GM23338 (cell line): ENCODE data around the gene GDPD5. TPM values are rescaled to one million over a fixed set of nuclear protein-coding genes. Genes with fewer than 3 reads are reported as not detected.

Experiments
- ATAC-seq: fragments of 200-7000 bp; cut with Tn5 transposase; 3 replicates; pipeline ENCODE4 v1.9.1; 2020
- DNase-seq: peaks from one replicate; pipeline ENCODE4 v3.0.0-alpha.2; 2015; ENCODE audit warnings: low spot score
- H2AFZ ChIP-seq: fragments of 200-600 bp; sonication (generic); 2 replicates; pipeline ENCODE4 v1.8.0; 2016; ENCODE audit warnings: antibody characterized with exemption, mild to moderate bottlenecking, moderate library complexity
- H3F3A ChIP-seq: fragments of 200-600 bp; sonication (generic); replicated peaks from 2 replicates; pipeline ENCODE4 v1.8.0; 2017; ENCODE audit warnings: antibody characterized with exemption, mixed run types, low read depth
- H3K27ac ChIP-seq: fragments of 200-600 bp; sonication (generic); 2 replicates; pipeline ENCODE4 v1.6.1; 2016; ENCODE audit warnings: low read depth
- H3K27me3 ChIP-seq: fragments of 200-600 bp; sonication (generic); 2 replicates; pipeline ENCODE4 v1.8.0; 2016; ENCODE audit warnings: mild to moderate bottlenecking, mixed run types, moderate library complexity; ENCODE audit not compliant: insufficient read depth
- H3K36me3 ChIP-seq: fragments of 200-600 bp; sonication (generic); 2 replicates; pipeline ENCODE4 v1.8.0; 2016; ENCODE audit warnings: mild to moderate bottlenecking; ENCODE audit not compliant: insufficient read depth
- H3K4me1 ChIP-seq: fragments of 200-600 bp; sonication (generic); 2 replicates; pipeline ENCODE4 v1.8.0; 2016; ENCODE audit warnings: mild to moderate bottlenecking, moderate library complexity; ENCODE audit not compliant: insufficient read depth
- H3K4me2 ChIP-seq: fragments of 200-600 bp; sonication (generic); 2 replicates; pipeline ENCODE4 v1.7.1; 2017; ENCODE audit warnings: mixed run types
- H3K4me3 ChIP-seq: fragments of 200-600 bp; sonication (generic); 2 replicates; pipeline ENCODE4 v1.6.1; 2016; ENCODE audit warnings: mixed run types
- H3K79me2 ChIP-seq: fragments of 200-600 bp; sonication (generic); replicated peaks from 2 replicates; pipeline ENCODE4 v1.8.0; 2017; ENCODE audit warnings: mild to moderate bottlenecking; ENCODE audit not compliant: insufficient read depth
- H3K9me2 ChIP-seq: fragments of 200-600 bp; sonication (generic); 2 replicates; pipeline ENCODE4 v1.8.0; 2017; ENCODE audit not compliant: insufficient read depth
- H4K20me1 ChIP-seq: fragments of 200-600 bp; sonication (generic); replicated peaks from 2 replicates; pipeline ENCODE4 v1.8.0; 2017; ENCODE audit warnings: mild to moderate bottlenecking; ENCODE audit not compliant: insufficient read depth
- H3K27ac Mint-ChIP-seq: 2 replicates; pipeline ENCODE4 v1.8.0; 2020; ENCODE audit warnings: inconsistent platforms, mild to moderate bottlenecking, moderate library complexity, mixed read lengths
- H3K27me3 Mint-ChIP-seq: 3 replicates; pipeline ENCODE4 v1.8.0; 2022; ENCODE audit warnings: low read depth, mild to moderate bottlenecking, moderate library complexity, mixed read lengths, inconsistent platforms; ENCODE audit not compliant: insufficient read depth, poor library complexity
- H3K36me3 Mint-ChIP-seq: 3 replicates; pipeline ENCODE4 v1.8.0; 2021; ENCODE audit warnings: low read depth, mild to moderate bottlenecking, inconsistent platforms, moderate library complexity, mixed read lengths
- H3K4me1 Mint-ChIP-seq: 3 replicates; pipeline ENCODE4 v1.8.0; 2020; ENCODE audit warnings: mild to moderate bottlenecking, inconsistent platforms, mixed read lengths
- H3K4me3 Mint-ChIP-seq: 3 replicates; pipeline ENCODE4 v1.8.0; 2021; ENCODE audit warnings: moderate library complexity, mild to moderate bottlenecking, inconsistent platforms, mixed read lengths
- H3K9me3 Mint-ChIP-seq: 3 replicates; pipeline ENCODE4 v1.8.0; 2020; ENCODE audit warnings: moderate library complexity, mild to moderate bottlenecking, inconsistent platforms, mixed read lengths
- CREB1 ChIP-seq: fragments of 250-450 bp; sonication (Bioruptor Pico); IDR thresholded peaks from 2 replicates; pipeline ENCODE4 v1.5.0; 2020; ENCODE audit warnings: low read depth, mild to moderate bottlenecking, moderate library complexity
- EZH2phosphoT487 ChIP-seq: fragments of 200-600 bp; sonication (generic); IDR thresholded peaks from one replicate; pipeline ENCODE4 v1.8.1; 2018; ENCODE audit warnings: antibody characterized with exemption; ENCODE audit not compliant: unreplicated experiment
- STAT1 ChIP-seq: IDR thresholded peaks from one replicate; pipeline ENCODE4 v1.6.1; 2016; ENCODE audit warnings: antibody characterized with exemption; ENCODE audit not compliant: unreplicated experiment
- ZNF331 ChIP-seq: fragments of 250-450 bp; sonication (Bioruptor Pico); IDR thresholded peaks from 2 replicates; pipeline ENCODE4 v1.5.0; 2020; ENCODE audit warnings: low read depth, mild to moderate bottlenecking, moderate library complexity
- ZNF462 ChIP-seq: fragments of 250-450 bp; sonication (Bioruptor Pico); IDR thresholded peaks from 2 replicates; pipeline ENCODE4 v1.5.0; 2020; ENCODE audit warnings: mild to moderate bottlenecking, moderate library complexity
- polyA plus RNA-seq: library from polyadenylated mRNA; unstranded; fragments of >200 nt; fragmentation: Nextera tagmentation; extraction: Ambion mirVana; gene quantifications from 2 replicates; pipeline ENCODE4 v1.2.1, GENCODE V29; 2016
- total RNA-seq: library from RNA; depleted of rRNA; stranded (reverse); fragments of >200 nt; shearing (Covaris generic); gene quantifications from 2 replicates; pipeline ENCODE4 v1.2.3, GENCODE V29; 2014

Gene GDPD5
- total and polyA plus RNA-seq, 2 experiments from 2014 or later = 1.6 to 4.9 TPM

- TF ChIP-seq ZNF462 (no peak), CREB1 (CRISPR knock-in tag) (no peak)
Measured at GRCh38 chr11:75558939-75559843, 33.5 kb upstream of the GDPD5 start (continued).

GRCh38 chr11:75557666-75558494, 32.1 kb upstream of the GDPD5 start:
- peaks cover 8% of the 10 kb centered on the region; the same call in 2 of the 3 replicates for H3K36me3 Mint-ChIP-seq
- H3K9me3 Mint-ChIP-seq = no peaks in the 10 kb centered on the region
- peaks cover 70% of the 10 kb centered on the region for H3K4me1 Mint-ChIP-seq
- H3K27me3 Mint-ChIP-seq = peaks cover 23% of the 10 kb centered on the region
- ATAC-seq (no peak), DNase-seq (no peak)
- Histone ChIP-seq H2AFZ (peak overlapping the region; percentile 69), H3K36me3 (no peaks in the 10 kb centered on the region), H3K4me3 (no peak overlapping the region), H4K20me1 (no peaks in the 10 kb centered on the region), H3K4me2 (no peak overlapping the region; the same call in 1 of the 2 replicates), H3K9me2 (no peaks in the 10 kb centered on the region), H3F3A (peaks cover 17% of the 10 kb centered on the region), H3K27me3 (no peaks in the 10 kb centered on the region), H3K79me2 (peaks cover 17% of the 10 kb centered on the region), H3K4me1 (peaks cover 52% of the 10 kb centered on the region), H3K27ac (peak overlapping the region; percentile 26; the same call in 1 of the 2 replicates)
- no peak overlapping the region; the same call in 2 of the 3 replicates for H3K4me3 Mint-ChIP-seq
- peak overlapping the region; percentile 84 for H3K27ac Mint-ChIP-seq
- no peak for TF ChIP-seq ZNF462
- no peak for TF ChIP-seq CREB1 (CRISPR knock-in tag)
- TF ChIP-seq ZNF331 (CRISPR knock-in tag) = no peak
- TF ChIP-seq STAT1 = no peak
- TF ChIP-seq EZH2phosphoT487 = no peak
